GOT3 (cell line): Measurements from ENCODE around the gene OPN3.

Experiments used
- DNase-seq: peaks from one replicate; lab custom pipeline; 2025; ENCODE audit warnings: mixed read lengths; lab: John Stamatoyannopoulos, UW

Gene OPN3

DNA sequence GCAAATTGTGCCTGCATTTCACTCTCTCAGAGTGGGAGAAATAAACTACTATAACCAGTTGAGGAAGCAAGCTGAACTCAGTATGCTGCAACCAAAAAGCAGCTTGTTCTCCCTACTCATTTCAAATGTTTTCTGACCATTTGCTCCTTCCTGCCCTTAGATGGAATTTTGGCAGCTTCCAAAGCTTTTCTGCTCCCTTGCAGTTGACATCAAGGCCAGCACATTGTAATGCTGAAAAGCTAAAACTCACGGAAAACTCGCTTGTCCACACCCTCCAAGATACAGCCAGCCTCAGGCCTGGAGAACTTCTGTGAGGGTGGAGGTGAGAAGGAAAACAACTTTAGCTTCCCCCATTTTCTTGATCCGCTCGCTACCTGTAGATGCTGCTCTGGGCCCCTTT, 5.0 kb upstream of the OPN3 start:
- no peak for DNase-seq

DNA sequence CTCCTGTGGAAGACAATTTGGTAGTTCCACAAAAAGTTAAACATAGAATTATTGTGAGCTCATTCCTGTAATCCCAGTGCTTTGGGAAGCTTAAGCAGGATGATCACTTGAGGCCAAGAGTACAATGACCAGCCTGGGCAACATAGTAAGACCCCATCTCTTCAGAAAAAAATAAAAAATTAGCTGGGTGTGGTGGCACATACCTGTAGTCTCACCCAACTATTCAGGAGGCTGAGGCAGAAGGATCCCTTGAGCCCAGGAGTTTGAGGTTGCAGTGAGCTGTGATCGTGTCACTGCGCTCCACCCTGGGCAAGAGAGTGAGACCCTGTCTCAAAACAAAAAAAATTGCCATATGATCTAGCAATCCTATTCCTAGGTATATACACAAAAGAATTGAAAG, 4.1 kb upstream of the OPN3 start:
- no peak for DNase-seq

DNA sequence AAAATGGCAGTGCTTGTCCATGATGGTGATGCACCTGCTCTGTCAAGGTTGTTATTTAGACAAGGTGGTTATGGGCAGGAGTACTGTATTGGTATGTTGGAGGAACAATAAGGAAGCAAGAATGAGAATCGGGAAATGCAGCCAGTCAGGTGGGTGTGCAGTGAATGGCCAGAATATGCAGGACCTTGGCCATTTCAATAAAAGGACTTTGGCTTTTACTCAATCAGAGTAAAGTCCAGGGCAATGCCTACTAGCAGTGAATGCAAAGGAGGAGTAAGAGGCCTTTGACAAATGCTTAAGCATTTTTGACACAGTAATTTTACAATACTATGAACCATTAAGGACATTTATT, 2.4 kb upstream of the OPN3 start:
- no peak for DNase-seq

DNA sequence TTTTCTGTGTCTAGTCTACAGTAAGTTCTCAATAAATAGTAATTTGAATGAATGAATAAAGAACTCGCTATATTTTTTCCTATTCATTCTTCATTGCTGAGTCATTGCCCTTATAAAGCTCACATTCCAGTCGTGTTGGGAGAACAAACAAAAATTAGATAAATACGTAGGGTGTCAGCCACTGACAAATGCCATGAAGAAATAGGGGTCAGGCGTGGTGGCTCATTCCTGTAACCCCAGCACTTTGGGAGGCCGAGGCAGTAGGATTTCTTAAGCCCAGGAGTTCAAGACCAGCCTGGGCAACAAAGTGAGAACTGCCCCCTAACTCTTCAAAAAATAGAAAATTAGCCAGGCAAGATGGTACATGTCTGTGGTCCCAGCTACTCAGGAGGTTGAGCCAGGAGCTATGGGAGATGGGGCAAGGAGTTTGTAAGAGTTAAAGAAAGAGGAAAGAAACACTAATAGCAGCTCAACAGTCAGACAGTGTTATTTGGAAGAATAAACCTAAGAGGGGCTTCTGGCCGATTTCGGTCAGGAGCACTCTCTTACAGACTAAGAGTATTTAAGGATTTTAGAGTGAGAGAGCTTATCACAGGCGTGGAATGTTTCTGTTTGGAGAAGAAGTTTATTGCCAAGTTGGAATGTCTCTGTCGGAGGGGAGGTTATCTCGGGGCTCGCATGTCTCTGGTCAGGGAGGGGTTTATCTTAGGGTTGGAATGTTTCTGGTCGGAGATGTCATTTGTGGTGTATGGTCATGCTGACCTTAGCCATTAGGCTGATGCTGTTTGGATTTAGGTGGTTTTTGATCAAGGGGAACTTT, 1.8 kb upstream of the OPN3 start:
- DNase-seq: no peak

DNA sequence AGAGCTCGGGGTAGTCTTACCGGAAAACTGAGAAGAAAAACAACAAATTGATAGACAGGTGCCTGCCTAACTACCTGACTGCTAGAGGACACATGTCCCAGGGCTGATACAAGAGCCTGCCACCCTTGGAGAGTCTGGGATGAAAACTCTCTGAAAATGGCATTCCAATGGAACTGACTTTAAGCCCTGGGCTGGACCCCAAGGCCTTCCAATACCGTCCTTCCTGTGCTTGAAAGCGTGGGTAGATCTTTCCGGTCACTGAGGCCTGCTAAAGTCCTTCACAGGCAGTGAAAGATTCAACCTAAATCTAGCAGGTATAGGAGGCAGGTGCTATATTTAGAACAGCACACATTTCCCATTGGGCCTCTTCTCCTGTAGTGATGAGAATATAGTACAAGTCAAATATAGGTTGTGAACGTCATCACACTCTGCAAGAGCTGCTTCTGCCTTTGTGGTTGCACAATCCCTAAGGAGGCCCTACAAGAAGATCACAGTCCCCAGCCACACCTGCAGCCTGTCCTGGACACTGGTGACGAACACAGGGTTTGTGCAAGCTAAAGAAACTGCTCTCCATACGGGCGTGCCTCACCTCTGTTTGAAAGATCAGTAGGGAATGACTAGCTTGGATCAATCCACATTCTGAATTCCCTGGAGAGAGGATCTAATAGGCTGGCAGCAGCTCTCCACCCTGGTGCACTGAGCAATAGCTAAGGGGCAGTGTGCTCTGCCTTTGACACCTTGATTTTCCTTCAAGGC, 876 bp upstream of the OPN3 start:
- DNase-seq: no peak

DNA sequence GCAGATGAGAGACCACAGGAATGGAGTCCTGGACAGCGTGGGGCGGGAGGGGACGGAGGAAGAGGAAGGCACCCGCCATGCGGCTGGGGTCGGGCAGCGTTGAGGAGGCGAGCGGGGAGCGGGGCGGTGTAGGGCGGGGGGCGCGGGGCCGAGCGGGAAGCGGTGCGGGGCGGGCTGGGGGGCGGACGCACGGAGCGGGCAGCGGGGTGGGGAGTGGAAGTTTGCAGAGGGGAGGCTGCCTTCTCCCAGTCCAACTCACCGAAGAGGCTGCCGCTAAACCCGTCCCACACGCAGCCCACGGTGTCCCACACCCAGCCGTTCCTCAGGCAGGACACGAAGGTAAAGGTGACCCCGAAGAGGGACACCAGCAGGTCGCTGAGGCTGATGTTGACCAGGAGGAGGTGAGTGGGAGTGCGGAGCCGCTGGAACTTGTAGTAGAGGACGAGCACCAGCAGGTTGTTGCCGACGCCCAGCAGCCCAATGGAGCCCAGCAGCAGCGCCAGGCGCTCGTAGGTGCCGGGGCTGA, 483 bp downstream of the OPN3 start:
- no peak for DNase-seq

DNA sequence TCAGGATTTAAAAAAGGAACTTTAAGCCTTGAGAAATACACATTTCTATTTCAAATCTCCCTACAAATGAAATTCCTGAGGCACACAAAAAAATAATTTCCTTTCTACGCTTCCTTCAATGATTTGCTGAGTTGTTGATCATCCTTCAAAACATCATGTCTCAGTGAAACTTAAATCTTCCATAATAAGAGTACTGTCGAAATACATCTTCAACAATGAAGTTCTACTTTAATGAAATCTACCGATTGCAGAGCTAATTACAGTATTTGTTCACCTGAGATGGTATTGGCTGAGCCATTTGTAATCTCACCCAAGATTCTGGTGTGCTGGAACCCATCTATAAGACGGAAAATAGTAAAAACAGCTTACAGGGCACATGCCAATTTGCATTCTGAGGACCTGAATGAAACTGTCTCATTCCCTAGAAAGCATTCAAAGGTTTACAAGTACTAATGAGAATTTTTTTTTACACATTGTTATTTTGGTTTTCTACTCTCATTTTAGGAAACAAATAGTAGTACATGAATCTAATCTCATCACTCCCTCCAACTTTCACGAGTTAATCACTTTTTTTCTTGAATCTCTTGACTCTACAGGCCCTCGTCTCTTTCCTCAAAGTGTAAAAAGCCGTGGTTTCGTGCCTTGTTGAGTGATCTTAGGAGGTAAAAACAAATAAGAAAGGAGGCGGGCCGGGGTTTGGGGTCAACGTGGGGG, 1.1 kb downstream of the OPN3 start:
- DNase-seq: no peak

DNA sequence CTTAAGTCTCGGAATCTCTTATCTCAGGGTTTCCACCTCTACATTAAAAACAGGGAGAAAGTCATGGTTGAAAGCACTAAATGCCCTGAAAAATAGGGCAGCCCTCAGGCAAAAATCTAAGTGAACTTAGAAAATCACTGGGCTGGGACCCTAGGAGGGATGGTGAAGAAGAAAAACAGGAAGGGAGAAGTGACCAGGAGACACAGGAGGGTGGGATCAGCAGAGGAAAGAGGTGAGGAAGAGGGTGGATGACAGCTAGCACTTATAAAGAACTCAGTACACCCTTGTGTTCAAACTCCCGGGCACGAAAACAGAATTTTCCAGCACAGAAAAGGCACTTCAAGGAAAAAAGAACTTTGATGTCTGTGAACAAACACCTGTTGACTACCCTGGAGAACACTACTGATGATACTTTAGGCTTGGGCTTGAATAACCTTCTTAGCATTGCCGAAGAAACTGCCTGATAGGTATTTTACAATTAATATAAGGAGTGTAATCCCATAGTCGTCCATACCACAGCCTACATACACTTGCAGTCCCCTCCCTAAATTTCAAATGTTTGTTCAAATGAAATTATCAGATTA, 2.0 kb downstream of the OPN3 start:
- DNase-seq: no peak

DNA sequence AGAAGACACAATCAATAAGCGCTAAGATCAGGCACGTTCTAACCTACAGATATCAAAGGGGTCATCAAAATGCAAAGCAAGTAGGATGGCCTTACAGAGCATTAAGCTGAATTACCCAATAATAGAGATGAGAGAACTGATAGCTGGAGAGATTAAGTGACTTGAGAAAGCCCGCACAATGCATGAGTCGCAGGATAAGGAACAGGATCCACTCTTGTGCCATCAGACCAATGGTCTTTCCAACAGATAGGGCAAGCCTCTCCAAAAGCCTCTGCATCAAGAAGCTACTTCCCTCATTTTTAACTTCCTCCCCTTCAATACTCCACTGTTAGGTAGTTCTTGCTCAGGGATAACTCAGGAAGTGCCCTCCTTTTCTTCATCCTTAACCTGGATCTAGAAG, 2.6 kb downstream of the OPN3 start:
- no peak for DNase-seq

DNA sequence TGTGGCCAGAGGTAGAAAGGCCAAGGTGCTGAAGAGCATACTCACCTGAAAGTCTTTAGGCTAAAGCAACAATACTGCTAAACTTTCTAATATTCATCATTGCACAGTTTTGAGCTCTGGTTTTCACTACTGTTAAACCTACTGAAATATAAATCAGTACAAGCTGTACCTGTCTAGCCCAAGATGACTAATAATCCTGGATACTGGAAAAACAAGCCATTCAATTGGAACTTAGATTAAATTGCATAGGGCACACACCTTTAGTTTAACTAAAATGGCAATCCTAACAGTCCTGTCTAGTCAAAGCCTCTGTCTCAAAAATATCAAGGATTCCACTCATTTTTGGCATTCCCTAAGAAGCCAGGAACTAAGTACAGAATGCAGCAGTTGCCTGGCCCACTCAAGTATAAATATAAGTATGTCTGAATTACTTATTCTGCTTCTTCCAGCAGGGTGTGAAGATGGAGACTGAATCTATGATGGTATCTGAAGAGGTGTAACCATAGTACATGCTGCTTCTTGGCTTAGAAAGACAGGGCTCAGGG, 3.1 kb downstream of the OPN3 start:
- no peak for DNase-seq

DNA sequence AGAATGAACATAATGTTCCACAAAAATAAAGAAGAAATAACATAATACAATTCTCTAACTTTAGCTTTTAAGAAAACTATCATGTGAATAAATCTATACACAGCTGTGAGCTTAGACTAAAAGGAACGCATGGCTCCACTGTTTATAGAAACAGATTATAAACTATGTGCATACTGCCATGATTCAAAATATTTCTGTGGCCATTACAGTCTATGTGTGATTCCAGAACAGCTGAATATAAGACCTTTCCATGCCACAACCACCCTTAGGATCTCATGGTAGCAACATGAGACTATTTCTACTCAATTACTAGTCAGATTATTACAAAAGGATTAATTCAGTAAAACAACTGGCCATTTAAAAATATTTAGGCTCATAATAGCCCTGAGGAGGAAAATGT, 3.9 kb downstream of the OPN3 start:
- DNase-seq: no peak

DNA sequence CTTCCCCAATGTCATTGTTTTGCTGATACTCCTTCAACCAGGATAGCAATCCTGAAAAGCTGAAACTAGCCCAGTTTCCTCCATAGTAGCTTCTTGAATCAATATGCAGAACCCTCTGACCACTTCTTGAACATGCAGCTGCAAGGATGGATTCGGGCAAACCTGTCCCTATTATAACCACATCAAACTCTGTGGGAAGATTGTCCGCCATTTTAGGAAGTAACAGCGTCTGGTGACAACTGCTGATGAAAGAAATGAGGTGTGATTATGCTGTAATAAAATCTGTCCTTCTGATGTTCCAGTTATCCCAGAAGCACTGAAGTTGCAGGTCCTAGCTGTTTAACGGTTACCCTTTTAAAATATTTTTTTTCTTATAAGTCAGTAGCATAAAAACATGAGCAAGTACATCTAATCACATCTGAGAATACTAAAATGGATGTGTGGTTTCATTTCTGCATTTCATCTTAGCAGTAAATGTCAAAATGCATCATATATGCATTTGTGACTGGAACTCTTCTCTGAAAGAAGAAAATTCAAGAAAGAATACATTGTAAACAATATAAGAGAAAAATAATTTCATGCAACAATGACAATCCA, 4.5 kb downstream of the OPN3 start:
- no peak for DNase-seq

DNA sequence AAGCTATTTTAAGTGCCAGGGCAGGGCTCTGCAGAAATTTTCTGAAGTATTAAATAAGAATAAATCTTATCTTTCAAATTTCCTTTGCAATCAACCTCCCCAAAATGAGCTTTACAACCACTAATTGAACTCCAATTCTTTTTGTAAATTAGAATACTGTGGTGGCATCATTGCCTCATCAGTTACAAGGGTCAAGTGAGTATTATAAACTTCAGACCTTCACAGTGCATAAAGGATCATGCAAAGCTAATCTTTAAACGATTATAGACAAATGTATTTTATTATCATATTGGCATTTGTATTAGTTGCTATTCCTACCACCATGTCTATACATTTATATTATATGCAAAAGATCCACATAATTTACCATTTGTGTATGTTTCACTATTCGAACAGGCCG, 7.2 kb downstream of the OPN3 start:
- DNase-seq: no peak

DNA sequence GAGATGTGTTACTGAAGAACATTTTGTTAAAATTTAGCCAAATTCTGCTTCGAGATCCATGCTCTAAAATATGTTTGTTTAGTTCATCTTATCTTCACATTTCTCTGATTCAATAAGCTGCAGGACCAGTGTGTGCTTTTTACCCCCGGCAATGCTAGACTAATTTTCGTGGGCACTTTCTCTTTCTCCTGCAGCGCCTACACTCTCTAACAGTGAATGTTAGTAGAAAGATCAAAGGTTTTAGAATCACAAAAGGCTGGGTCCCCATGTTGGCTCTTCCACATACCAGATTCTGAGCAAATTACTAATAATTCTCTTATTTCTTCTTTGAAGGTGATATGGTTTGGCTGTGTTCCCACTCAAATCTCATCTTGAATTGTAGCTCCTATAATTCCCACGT, 8.5 kb downstream of the OPN3 start:
- DNase-seq: no peak

DNA sequence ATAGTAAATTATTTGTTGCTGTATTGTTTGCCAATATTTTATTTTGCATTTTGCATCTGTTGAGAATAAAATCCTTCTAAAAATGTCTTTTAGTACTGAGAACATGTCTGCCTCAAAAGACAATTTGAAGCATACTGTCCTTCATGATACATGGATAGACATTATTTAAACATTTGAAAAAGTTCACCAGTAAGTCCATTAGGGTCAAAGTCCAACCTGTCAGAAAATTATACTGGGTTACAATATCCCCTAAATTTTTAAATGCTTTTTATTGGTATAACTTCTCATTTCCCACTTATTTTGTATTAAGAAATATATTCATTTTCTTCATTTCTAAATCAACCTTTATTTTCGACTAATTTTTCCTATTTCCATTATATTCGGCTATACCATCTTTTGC, 9.3 kb downstream of the OPN3 start:
- no peak for DNase-seq

DNA sequence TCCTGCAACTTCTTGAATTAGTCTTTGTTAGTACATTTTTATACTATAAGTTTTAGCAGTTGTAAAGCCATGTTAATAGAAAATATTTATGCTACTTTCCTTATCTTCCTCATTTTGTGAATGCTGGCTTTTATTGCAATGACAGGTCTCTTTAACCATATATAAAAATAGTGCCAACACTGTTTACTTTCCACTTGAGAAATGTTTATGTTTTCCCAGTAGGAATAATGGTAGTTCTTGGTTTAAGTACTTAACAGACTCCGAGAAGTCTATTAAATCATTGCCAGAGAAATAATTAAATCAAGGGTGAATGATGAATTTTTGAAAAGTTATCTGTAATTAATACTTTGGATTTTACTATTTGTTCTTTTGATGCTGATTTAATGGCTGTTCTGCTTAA, 9.7 kb downstream of the OPN3 start:
- no peak for DNase-seq

DNA sequence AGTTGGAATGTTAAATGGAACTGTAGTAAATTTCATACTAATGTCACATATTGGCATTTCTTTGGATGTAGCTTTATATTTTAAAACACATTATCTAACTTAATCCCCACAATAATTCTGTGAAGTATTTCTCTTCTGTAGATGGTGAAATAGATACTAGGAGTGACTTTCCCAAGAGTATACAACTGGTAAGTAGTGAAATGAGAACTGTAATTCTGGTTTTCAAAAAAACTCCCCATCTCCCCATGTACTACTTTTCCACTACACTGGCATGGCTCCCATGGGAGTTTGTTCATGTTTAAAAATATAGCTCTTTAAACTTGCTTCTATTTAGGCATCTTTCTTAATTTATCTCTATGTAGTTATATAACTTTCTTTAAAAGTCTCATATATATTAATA, 10.2 kb downstream of the OPN3 start:
- no peak for DNase-seq

DNA sequence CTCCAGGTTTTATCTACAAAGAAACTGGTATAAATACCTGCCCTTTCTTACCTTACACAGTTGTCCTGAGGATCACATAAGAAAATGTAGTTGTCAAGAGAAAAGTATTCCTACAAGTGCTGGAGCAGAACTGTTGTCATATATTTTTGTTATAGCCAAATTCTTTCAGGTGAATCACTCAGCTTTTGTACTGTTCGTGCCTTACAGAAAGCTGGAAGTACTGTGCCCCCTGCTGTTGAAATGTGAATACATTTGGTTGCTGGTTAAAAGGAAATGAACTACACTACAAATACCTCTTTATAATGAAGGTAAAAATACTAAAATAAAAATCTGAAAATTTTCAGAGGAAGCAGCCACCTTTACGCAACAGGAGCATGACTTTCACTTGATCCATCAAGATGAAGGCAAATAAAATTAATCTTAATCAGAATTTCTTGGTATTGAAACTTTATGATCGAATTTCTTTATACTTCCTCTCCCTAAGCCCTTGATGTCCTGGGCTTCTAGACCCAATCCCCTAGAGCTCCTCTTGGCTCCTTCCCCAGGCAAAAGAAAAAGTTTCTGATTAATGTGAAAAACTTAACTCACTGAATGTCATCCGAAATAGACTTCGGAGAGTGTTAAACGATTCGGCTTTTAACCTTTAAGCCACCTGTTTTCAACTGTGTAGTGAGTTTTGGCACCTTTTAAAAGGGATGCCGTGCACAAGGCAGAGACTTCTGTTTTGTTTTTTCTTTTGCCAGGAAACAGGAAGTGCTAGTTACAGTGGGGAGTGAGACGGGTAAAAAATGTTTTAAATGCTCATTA, 12.5 kb downstream of the OPN3 start:
- no peak for DNase-seq

DNA sequence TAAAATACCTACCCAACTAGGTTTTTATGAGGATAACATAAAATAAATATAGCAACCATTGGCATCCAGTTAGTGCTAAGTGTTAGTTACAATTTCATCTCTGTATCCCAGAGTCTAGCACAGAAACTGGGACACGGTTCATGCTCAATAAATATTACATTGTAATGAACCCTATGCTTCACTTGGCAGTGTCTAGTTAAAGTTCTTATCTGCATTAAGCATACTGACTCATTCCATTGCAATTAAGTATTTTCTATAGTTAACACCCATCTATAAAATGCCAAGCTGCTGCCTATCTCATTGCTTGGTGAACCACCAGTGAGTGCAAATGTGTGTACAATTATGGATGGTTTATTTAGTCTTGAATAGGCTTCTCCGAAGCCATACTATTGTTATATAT, 15.2 kb downstream of the OPN3 start:
- DNase-seq: no peak

DNA sequence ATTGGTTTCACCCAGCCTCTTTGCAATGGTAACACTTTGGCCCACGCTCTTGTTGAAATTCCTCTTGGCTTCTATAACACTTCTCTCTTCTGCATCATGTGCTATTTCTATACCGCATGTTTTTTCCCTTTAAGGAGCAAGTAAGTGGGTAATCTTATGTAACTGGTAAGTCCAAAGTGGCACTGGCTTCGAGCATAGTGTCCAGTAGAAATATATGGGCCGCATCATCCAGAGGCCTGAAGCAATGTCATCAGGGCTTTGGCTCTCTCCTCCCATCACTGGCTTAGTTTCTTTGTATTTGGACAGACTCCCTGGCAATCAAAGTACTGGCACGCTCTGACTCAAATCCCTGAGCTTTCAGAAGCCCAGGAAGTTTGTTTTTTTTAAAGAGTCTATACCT, 17.5 kb downstream of the OPN3 start:
- no peak for DNase-seq

DNA sequence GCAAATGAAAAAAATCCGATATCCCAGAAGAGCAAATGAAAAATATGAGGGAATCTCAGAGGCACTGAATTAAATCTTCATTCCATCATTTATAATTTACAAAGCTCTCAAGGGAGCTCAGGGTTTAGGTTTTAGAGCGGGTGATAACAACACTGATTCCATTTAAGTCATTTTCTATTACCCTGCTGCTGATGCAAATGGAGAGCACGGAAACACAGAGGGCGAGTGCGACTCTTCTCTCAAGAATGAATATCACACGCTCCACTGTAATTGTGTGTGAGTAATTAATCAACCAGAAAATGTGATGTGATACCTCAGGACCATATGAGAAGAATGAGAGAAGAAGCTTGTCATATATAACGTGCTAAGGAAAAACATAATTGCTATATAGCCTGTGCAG, 22.7 kb downstream of the OPN3 start:
- no peak for DNase-seq
